DND-41 (cell line): Measurements from ENCODE around the gene DNASE1L2.

ENCODE experiments used
- ATAC-seq: fragments of 200-7000 bp; cut with Tn5 transposase; 3 replicates; pipeline ENCODE4 v1.9.1; 2021; ENCODE audit warnings: low read depth; ENCODE audit not compliant: insufficient read depth
- DNase-seq: peaks from one replicate; pipeline ENCODE4 v3.0.0-alpha.2; 2020
- H2AFZ ChIP-seq: 2 replicates; pipeline ENCODE4 v1.6.0; 2012; ENCODE audit warnings: low read depth, low read length
- H3K27ac ChIP-seq: 2 replicates; pipeline ENCODE4 v1.5.1; 2012; ENCODE audit warnings: low read length, inconsistent platforms
- H3K27me3 ChIP-seq: fragments of 200-600 bp; sonication (generic); 2 replicates; pipeline ENCODE4 v1.6.0; 2012; ENCODE audit warnings: low read length, mild to moderate bottlenecking, inconsistent platforms; ENCODE audit not compliant: insufficient read depth, poor library complexity
- H3K36me3 ChIP-seq: 2 replicates; pipeline ENCODE4 v1.5.1; 2012; ENCODE audit warnings: low read length, inconsistent platforms; ENCODE audit not compliant: insufficient read depth
- H3K4me1 ChIP-seq: 2 replicates; pipeline ENCODE4 v1.5.1; 2012; ENCODE audit warnings: mild to moderate bottlenecking, low read length; ENCODE audit not compliant: insufficient read depth
- H3K4me2 ChIP-seq: 2 replicates; pipeline ENCODE4 v1.6.0; 2012; ENCODE audit warnings: mild to moderate bottlenecking, moderate library complexity, low read length, inconsistent platforms; ENCODE audit not compliant: insufficient read depth
- H3K4me3 ChIP-seq, 2 experiments: fragments of 200-600 bp in 1 of 2; shearing (Covaris generic) in 1 of 2; 2 replicates each; pipeline ENCODE4 v1.5.1; 2012 to 2016; ENCODE audit warnings: inconsistent platforms in 2 of 2, low read length in 2 of 2, mild to moderate bottlenecking in 2 of 2, low read depth in 1 of 2, moderate library complexity in 1 of 2
- H3K79me2 ChIP-seq: 2 replicates; pipeline ENCODE4 v1.6.0; 2012; ENCODE audit warnings: low read length, inconsistent platforms; ENCODE audit not compliant: insufficient read depth
- H3K9ac ChIP-seq: 2 replicates; pipeline ENCODE4 v1.6.0; 2012; ENCODE audit warnings: low read depth, mild to moderate bottlenecking, inconsistent platforms, low read length, moderate library complexity
- H3K9me3 ChIP-seq: 2 replicates; pipeline ENCODE4 v1.5.1; 2012; ENCODE audit warnings: low read length, moderate library complexity, mild to moderate bottlenecking, inconsistent platforms; ENCODE audit not compliant: insufficient read depth, severe bottlenecking
- H4K20me1 ChIP-seq: 2 replicates; pipeline ENCODE4 v1.6.0; 2012; ENCODE audit warnings: low read length; ENCODE audit not compliant: insufficient read depth
- CTCF ChIP-seq: IDR thresholded peaks from 2 replicates; pipeline ENCODE4 v1.5.1; 2012; ENCODE audit warnings: borderline replicate concordance, low read length, moderate library complexity, mild to moderate bottlenecking; ENCODE audit not compliant: poor library complexity, severe bottlenecking; ENCODE audit errors: extremely low read depth
- EZH2 ChIP-seq: IDR thresholded peaks from 3 replicates; pipeline ENCODE4 v1.6.1; 2012; ENCODE audit warnings: borderline replicate concordance, low read depth, mild to moderate bottlenecking, moderate library complexity, low read length, inconsistent platforms; ENCODE audit not compliant: severe bottlenecking

Gene DNASE1L2

GRCh38 chr16:2205104-2205966, 30.9 kb upstream of the DNASE1L2 start, which contains the start of gene MLST8:
Gene MLST8, plus strand, starts transcription at chr16:2205454. Its CDS starts 632 bp downstream, at chr16:2206086.
- Histone ChIP-seq H3K9me3 (no peaks in the 10 kb centered on the region), H2AFZ (peak within 1 kb of the TSS; percentile 99), H4K20me1 (peaks cover 5% of the 10 kb centered on the region; the same call in 1 of the 2 replicates), H3K79me2 (peaks cover 31% of the 10 kb centered on the region), H3K36me3 (peaks cover 38% of the 10 kb centered on the region), H3K27me3 (no peaks in the 10 kb centered on the region), H3K4me2 (peak within 1 kb of the TSS; percentile 96), H3K27ac (peak within 1 kb of the TSS; percentile 99), H3K4me3 (peak within 1 kb of the TSS; percentile 80 to 89), H3K4me1 (peaks cover 33% of the 10 kb centered on the region), H3K9ac (peak within 1 kb of the TSS; percentile 91)
- DNase-seq (peak; percentile 86), ATAC-seq (peak; percentile 69)
- TF ChIP-seq CTCF: peak; percentile 30
- no peak for TF ChIP-seq EZH2

DNA sequence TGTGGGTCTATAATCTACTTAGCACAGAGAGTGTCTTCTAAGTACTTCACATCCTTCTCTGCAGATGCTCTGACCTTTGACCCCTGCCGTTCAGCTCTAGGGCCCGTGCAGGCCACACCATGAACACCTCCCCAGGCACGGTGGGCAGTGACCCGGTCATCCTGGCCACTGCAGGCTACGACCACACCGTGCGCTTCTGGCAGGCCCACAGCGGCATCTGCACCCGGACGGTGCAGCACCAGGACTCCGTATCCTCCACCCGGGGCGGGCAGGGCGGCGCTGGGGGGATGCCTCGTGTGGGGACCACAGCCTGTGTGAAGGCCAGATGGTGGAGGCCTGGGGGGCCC, 30.3 kb upstream of the DNASE1L2 start:
- ATAC-seq (peak; percentile 15), DNase-seq (no peak)
- H3K27ac ChIP-seq: peak overlapping the region; percentile 99

DNA sequence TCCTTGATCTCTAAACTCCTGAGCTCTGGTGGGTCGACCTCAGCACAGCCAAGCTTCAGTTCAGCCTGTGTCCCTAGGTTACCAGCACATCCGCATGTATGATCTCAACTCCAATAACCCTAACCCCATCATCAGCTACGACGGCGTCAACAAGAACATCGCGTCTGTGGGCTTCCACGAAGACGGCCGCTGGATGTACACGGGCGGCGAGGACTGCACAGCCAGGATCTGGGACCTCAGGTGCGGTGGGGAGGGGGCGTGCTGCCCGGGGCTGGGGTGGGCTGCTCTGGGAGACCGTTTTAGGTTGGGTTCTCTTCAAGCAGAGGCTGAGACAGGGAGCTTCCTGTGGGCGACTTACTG, 29.8 kb upstream of the DNASE1L2 start:
- DNase-seq (peak; percentile 26), ATAC-seq (no peak)
- H3K4me2 ChIP-seq: peak overlapping the region; percentile 96
- H3K4me1 ChIP-seq: peaks cover 33% of the 10 kb centered on the region
- peaks cover 46% of the 10 kb centered on the region for H3K36me3 ChIP-seq
- H4K20me1 ChIP-seq: peaks cover 6% of the 10 kb centered on the region; the same call in 1 of the 2 replicates
- no peaks in the 10 kb centered on the region for H3K27me3 ChIP-seq
- peak overlapping the region; percentile 91 for H3K9ac ChIP-seq
- no peaks in the 10 kb centered on the region for H3K9me3 ChIP-seq
- TF ChIP-seq EZH2: no peak
- TF ChIP-seq CTCF: no peak
- H3K79me2 ChIP-seq: peaks cover 31% of the 10 kb centered on the region
- H2AFZ ChIP-seq: no peak overlapping the region
- H3K4me3 ChIP-seq: peak overlapping the region; percentile 80 to 89; a peak in 3 of 4 replicates
- peak overlapping the region; percentile 99 for H3K27ac ChIP-seq

More for the DNA sequence above, 30.3 kb upstream of the DNASE1L2 start:
- H3K27me3 ChIP-seq: no peaks in the 10 kb centered on the region
- peak overlapping the region; percentile 96 for H3K4me2 ChIP-seq
- no peak for TF ChIP-seq EZH2
- TF ChIP-seq CTCF: no peak
- peak overlapping the region; percentile 91 for H3K9ac ChIP-seq
- peaks cover 44% of the 10 kb centered on the region for H3K36me3 ChIP-seq
- no peaks in the 10 kb centered on the region for H3K9me3 ChIP-seq
- peaks cover 33% of the 10 kb centered on the region for H3K4me1 ChIP-seq
- peak overlapping the region; percentile 80 to 89 for H3K4me3 ChIP-seq
- H3K79me2 ChIP-seq: peaks cover 31% of the 10 kb centered on the region
- peak overlapping the region; percentile 99 for H2AFZ ChIP-seq
- peaks cover 6% of the 10 kb centered on the region; the same call in 1 of the 2 replicates for H4K20me1 ChIP-seq
